Adrenal gland (tissue), 12 donors: ENCODE results near the gene IVNS1ABP. TPM values are rescaled to one million over a fixed set of nuclear protein-coding genes. Genes with fewer than 3 reads are reported as not detected.

Experiments used
- DNase-seq, 7 donors: peaks; one replicate each; pipeline ENCODE4 v3.0.0-alpha.2; 2019 to 2020
- H3K27ac ChIP-seq, 5 donors: fragments of 200-600 bp; sonication (generic) in 4 of 5; 1 replicate in 3 of 5; 2 replicates in 2 of 5; pipeline versions ENCODE4 v1.5.1 to v1.8.0; 2016 to 2020; ENCODE audit warnings: mild to moderate bottlenecking in 1 of 5
- H3K27me3 ChIP-seq: fragments of 200-600 bp; 2 replicates; pipeline ENCODE4 v1.8.0; 2021
- H3K36me3 ChIP-seq, 2 donors: fragments of 200-600 bp; replicated peaks in 1 of 2; 1 replicate in 1 of 2; 2 replicates in 1 of 2; pipeline versions ENCODE4 v1.5.1 to v1.8.0; 2018 to 2022
- H3K4me1 ChIP-seq, 2 donors: fragments of 200-600 bp; replicated peaks in 1 of 2; 1 replicate in 1 of 2; 2 replicates in 1 of 2; pipeline versions ENCODE4 v1.5.1 to v1.8.0; 2018 to 2021
- H3K4me3 ChIP-seq, 4 donors: fragments of 200-600 bp; sonication (generic) in 3 of 4; one replicate each; pipeline ENCODE4 v1.5.1; 2016 to 2018
- H3K9me3 ChIP-seq, 3 donors: fragments of 200-600 bp; sonication (generic) in 1 of 3; replicated peaks in 1 of 3; 1 replicate in 2 of 3; 2 replicates in 1 of 3; pipeline versions ENCODE4 v1.5.1 to v1.8.0; 2016 to 2021
- POLR2A ChIP-seq, 2 donors: fragments of 450-650 bp; IDR thresholded peaks; one replicate each; pipeline ENCODE4 v1.6.1; 2017; ENCODE audit warnings: antibody characterized with exemption in 2 of 2, mild to moderate bottlenecking in 2 of 2, moderate library complexity in 1 of 2
- WGBS, 4 donors: extraction: QIAGEN DNeasy Blood & Tissue Kit in 2 of 4; methylation state at CpG; one replicate each; pipeline versions ENCODE4 v1.1.5 to v1.1.7; 2013 to 2017; 5-methylcytosine and 5-hydroxymethylcytosine counted together
- intact Hi-C, 2 donors: fragments of 100-400 bp; cut with DNase I; formaldehyde crosslinking; loops; one replicate each; pipeline versions ENCODE4 v1.14.1 to v1.15.0; 2022 to 2023
- polyA plus RNA-seq, 3 donors: library from polyadenylated mRNA; stranded (reverse); fragments of 200-250 nt in 2 of 3; fragments of 350-450 nt in 1 of 3; fragmentation: Illumina TruSeq in 1 of 3; extraction: RNeasy Lipid Tissue Mini Kit (QIAGEN cat#74804) in 1 of 3; gene quantifications; one replicate each; pipeline ENCODE4 v1.2.3, GENCODE V29; 2013 to 2014
- small RNA-seq, 2 donors: library from RNA; depleted of rRNA; stranded (forward); fragments of <200 nt; gene quantifications; one replicate each; pipeline ENCODE3, GENCODE V24; 2016
- total RNA-seq, 9 donors: library from RNA; depleted of rRNA in 4 of 9; stranded (reverse); fragments of >200 nt in 4 of 9; fragments of 120-200 nt in 1 of 9; fragmentation: NEBNext Ultra II Directional in 1 of 9; extraction: Animal tissue kit (Norgen Biotek cat#: 25700) in 1 of 9; gene quantifications; one replicate each; pipeline versions ENCODE4 v1.1.0 to v1.2.4, GENCODE V29; 2013 to 2023
- TF ChIP-seq, protein P1 (sequence below), 6 experiments: fragments of 450-650 bp in 4 of 6; fragments of 200-600 bp in 2 of 6; sonication (generic) in 1 of 6; IDR thresholded peaks; 1 replicate in 5 of 6; 2 replicates in 1 of 6; pipeline versions ENCODE4 v1.5.1 to v1.8.0; 2016 to 2021; ENCODE audit warnings: antibody characterized with exemption in 6 of 6, mild to moderate bottlenecking in 2 of 6, moderate library complexity in 1 of 6
- donor health status: healthy with polysubstance abuse.
- donor health status: Bipolar disorder and iron deficiency.
- donor health status: DM: yes; HTN: yes; CAD: no.
- donor health status: DM: no; HTN: no; CAD: no.
- donor health status: DM: no; HTN: no; CAD: no.
- donor health status: DM: yes; HTN: yes; CAD: no.

The IVNS1ABP gene
- total and polyA plus RNA-seq, 12 donors = 20.4 to 119 (median 40.5) TPM

- DNase-seq = no peak
- WGBS, 4 donors = 95 to 97% (median 96%) methylated on average over 4 of the region's 4 CpGs
- H3K4me3 ChIP-seq = no peak overlapping the region
- no peak overlapping the region for H3K27ac ChIP-seq
- H3K27me3 ChIP-seq = no peaks in the 10 kb centered on the region
- H3K36me3 ChIP-seq = no peaks in the 10 kb centered on the region
- H3K4me1 ChIP-seq = no peaks in the 10 kb centered on the region
- TF ChIP-seq, protein P1, sequence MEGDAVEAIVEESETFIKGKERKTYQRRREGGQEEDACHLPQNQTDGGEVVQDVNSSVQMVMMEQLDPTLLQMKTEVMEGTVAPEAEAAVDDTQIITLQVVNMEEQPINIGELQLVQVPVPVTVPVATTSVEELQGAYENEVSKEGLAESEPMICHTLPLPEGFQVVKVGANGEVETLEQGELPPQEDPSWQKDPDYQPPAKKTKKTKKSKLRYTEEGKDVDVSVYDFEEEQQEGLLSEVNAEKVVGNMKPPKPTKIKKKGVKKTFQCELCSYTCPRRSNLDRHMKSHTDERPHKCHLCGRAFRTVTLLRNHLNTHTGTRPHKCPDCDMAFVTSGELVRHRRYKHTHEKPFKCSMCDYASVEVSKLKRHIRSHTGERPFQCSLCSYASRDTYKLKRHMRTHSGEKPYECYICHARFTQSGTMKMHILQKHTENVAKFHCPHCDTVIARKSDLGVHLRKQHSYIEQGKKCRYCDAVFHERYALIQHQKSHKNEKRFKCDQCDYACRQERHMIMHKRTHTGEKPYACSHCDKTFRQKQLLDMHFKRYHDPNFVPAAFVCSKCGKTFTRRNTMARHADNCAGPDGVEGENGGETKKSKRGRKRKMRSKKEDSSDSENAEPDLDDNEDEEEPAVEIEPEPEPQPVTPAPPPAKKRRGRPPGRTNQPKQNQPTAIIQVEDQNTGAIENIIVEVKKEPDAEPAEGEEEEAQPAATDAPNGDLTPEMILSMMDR (IDR thresholded peaks at IDR 0.05) = no peak
- TF ChIP-seq POLR2A (IDR thresholded peaks at IDR 0.05) = no peak
- H3K9me3 ChIP-seq = no peaks in the 10 kb centered on the region
- intact Hi-C loops = no loop called here
Observed at GRCh38 chr1:185250063-185250462, 67.0 kb downstream of the IVNS1ABP start.

- no peaks in the 10 kb centered on the region for H3K36me3 ChIP-seq
- WGBS, 4 donors = 68 to 82% (median 72%) methylated on average over 2 of the region's 2 CpGs
- no peak for DNase-seq
- no peaks in the 10 kb centered on the region for H3K27me3 ChIP-seq
- no peaks in the 10 kb centered on the region for H3K9me3 ChIP-seq
- no peak overlapping the region for H3K27ac ChIP-seq
- no peaks in the 10 kb centered on the region for H3K4me1 ChIP-seq
- H3K4me3 ChIP-seq = no peak overlapping the region
- intact Hi-C loops = no loop called here
- TF ChIP-seq POLR2A (IDR thresholded peaks at IDR 0.05) = no peak
- TF ChIP-seq, protein P1 (IDR thresholded peaks at IDR 0.05) = no peak
Observed at GRCh38 chr1:185249563-185249962, 67.5 kb downstream of the IVNS1ABP start.

Small RNA genes lying within 50 kb of the gene (small RNA-seq; reads per million reads assigned to genes)
- gene RF00019 = 0 reads per million in 2 donors

Other genes with a start within 250 kb of the IVNS1ABP start
- gene TRMT1L, start 160.3 kb downstream of the IVNS1ABP start, total RNA-seq = 10 to 100 TPM; 13.6 to 30.4 (median 24.1) TPM
- gene TRMT1L, start 160.3 kb downstream of the IVNS1ABP start, polyA plus RNA-seq = 10 to 100 TPM in 1 of 3 donors, 1 to 10 TPM in 2; 5.9 to 52.5 (median 6.5) TPM
- 10 to 100 TPM in 1 of 9 donors, 1 to 10 TPM in 8; 2.9 to 11.0 (median 6.3) TPM for gene SWT1, start 160.1 kb downstream of the IVNS1ABP start, total RNA-seq
- gene SWT1, start 160.1 kb downstream of the IVNS1ABP start, polyA plus RNA-seq = 1 to 10 TPM; 1.9 to 4.9 (median 1.9) TPM